GM12891 (cell line): ENCODE measurements around the gene SOX9.

Experiments used
- POLR2A ChIP-seq: IDR thresholded peaks from 2 replicates; pipeline ENCODE4 v1.6.1; 2011; ENCODE audit warnings: low read depth, low read length, control low read depth
- POLR2AphosphoS5 ChIP-seq: IDR thresholded peaks from 2 replicates; pipeline ENCODE4 v1.6.1; 2011; ENCODE audit warnings: low read depth, low read length, control low read depth
- TAF1 ChIP-seq: IDR thresholded peaks from 2 replicates; pipeline ENCODE4 v1.6.1; 2011; ENCODE audit warnings: low read depth, low read length, control low read depth

DNA sequence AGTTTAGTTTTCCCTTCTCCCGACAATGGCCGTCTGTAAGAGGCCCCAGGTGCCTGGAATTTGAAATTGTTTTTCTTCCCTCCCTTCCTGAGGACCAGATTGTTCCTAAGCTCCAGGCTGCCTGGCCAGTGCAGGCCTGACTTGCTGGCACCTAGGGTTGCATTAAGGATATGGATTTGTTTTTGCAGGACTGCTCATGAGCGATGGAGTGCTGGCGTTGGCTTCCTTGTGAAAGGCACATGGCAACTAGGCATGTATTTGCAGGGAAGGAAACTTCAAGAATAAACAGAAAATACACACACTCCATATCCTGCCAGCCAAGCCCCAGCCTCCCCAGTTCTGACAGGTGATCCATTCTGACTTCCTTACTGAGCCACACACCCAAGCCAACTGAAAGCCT, 25.5 kb upstream of the SOX9 start:
- TF ChIP-seq POLR2A: no peak
- no peak for TF ChIP-seq POLR2AphosphoS5
- TF ChIP-seq TAF1: no peak
